Activated CD4-positive, alpha-beta T cell treated with anti-CD3 and anti-CD28 coated beads for 36 hours (primary cell): ENCODE results near the gene MYPOP. TPM values are rescaled to one million over a fixed set of nuclear protein-coding genes. Genes with fewer than 3 reads are reported as not detected.
A peak's percentile ranks its signal among the peaks of the same experiment; 100 is the strongest.

Experiments used
- ATAC-seq: fragments of 200-7000 bp; cut with Tn5 transposase; one replicate; pipeline ENCODE4 v1.10.0; 2021; ENCODE audit warnings: mild to moderate bottlenecking, moderate library complexity
- CTCF ChIA-PET: fragments of 350-600 bp; sonication (Branson Sonifier 250); formaldehyde crosslinking; loops from one replicate; lab custom pipeline; 2021; ENCODE audit warnings: antibody characterized with exemption; lab: Charles Lee
- POLR2A ChIA-PET: fragments of 350-600 bp; sonication (Branson Sonifier 250); formaldehyde crosslinking; loops from one replicate; lab custom pipeline; 2021; ENCODE audit warnings: antibody characterized with exemption, inconsistent platforms; lab: Charles Lee
- DNase-seq: peaks from one replicate; pipeline ENCODE4 v3.0.0-alpha.2; 2020
- H3K27ac Mint-ChIP-seq: one replicate; pipeline ENCODE4 v1.8.0; 2021; ENCODE audit warnings: mixed read lengths
- H3K27me3 Mint-ChIP-seq: one replicate; pipeline ENCODE4 v1.8.0; 2021; ENCODE audit warnings: mixed read lengths
- H3K36me3 Mint-ChIP-seq: one replicate; pipeline ENCODE4 v1.8.0; 2021; ENCODE audit warnings: low read depth, mixed read lengths
- H3K4me1 Mint-ChIP-seq: one replicate; pipeline ENCODE4 v1.8.0; 2021; ENCODE audit warnings: mixed read lengths
- H3K4me3 Mint-ChIP-seq: one replicate; pipeline ENCODE4 v1.8.0; 2021; ENCODE audit warnings: mild to moderate bottlenecking, moderate library complexity, mixed read lengths
- H3K9me3 Mint-ChIP-seq: one replicate; pipeline ENCODE4 v1.8.0; 2021; ENCODE audit warnings: low read depth, mixed read lengths
- intact Hi-C, 2 experiments: fragments of 100-400 bp; cut with DNase I in 1 of 2; cut with micrococcal nuclease in 1 of 2; formaldehyde crosslinking; loops; one replicate each; pipeline versions ENCODE4 v1.14.2 to v1.15.1; 2022 to 2024; cut with DNase I, micrococcal nuclease
- total RNA-seq, 2 experiments: library from RNA; stranded (reverse); gene quantifications; one replicate each; pipeline ENCODE4 v1.2.3, GENCODE V29; 2021

MYPOP gene
- total RNA-seq, 2 experiments from 2014 or later: 5.0 to 5.6 TPM

- Mint-ChIP-seq H3K4me1 (peaks cover 5% of the 10 kb centered on the region), H3K27me3 (no peaks in the 10 kb centered on the region), H3K9me3 (no peaks in the 10 kb centered on the region), H3K27ac (no peak overlapping the region), H3K36me3 (no peaks in the 10 kb centered on the region), H3K4me3 (no peak overlapping the region)
- intact Hi-C loops: loop anchor here in 1 of 2 experiments (2.0 kb wide), 1 partner anchor 28 kb away; no protein-coding TSS in a partner anchor
- ChIA-PET CTCF (interaction anchor here (1.2 kb wide), 1 partner anchor 26 kb away, joined by 3 read pairs; no protein-coding TSS in a partner anchor), POLR2A (interaction anchor here (0.6 kb wide), 1 partner anchor 946 kb away, joined by 3 read pairs; no protein-coding TSS in a partner anchor)
- ATAC-seq: no peak
- no peak for DNase-seq
These were observed 11.5 kb downstream of the MYPOP start for GRCh38 chr19:45890877-45891276.

GRCh38 chr19:45889210-45889885 is 13.1 kb downstream of the MYPOP start:
- Mint-ChIP-seq H3K36me3 (no peaks in the 10 kb centered on the region), H3K27ac (no peak overlapping the region), H3K4me1 (peaks cover 7% of the 10 kb centered on the region), H3K4me3 (no peak overlapping the region), H3K9me3 (no peaks in the 10 kb centered on the region), H3K27me3 (no peaks in the 10 kb centered on the region)
- ATAC-seq: no peak
- intact Hi-C loops: loop anchor here in 1 of 2 experiments (5.0 to 10.0 kb wide), 3 partner anchors 932 to 1595 kb away; partner anchors contain the start of genes CLPTM1, KPTN and ZC3H4
- DNase-seq: no peak
- ChIA-PET CTCF (no interaction called here), POLR2A (no interaction called here)

- Mint-ChIP-seq H3K27me3 (no peaks in the 10 kb centered on the region), H3K4me1 (peaks cover 13% of the 10 kb centered on the region), H3K4me3 (peak overlapping the region; percentile 85), H3K9me3 (no peaks in the 10 kb centered on the region), H3K36me3 (peaks cover 3% of the 10 kb centered on the region), H3K27ac (peak overlapping the region; percentile 95)
- ATAC-seq (no peak), DNase-seq (no peak)
- ChIA-PET CTCF (interaction anchor here (0.5 to 8.2 kb wide), 3 partner anchors 23 to 146 kb away, joined by 3 to 84 read pairs (median 5); partner anchors contain the start of genes FOXA3 and SYMPK), POLR2A (interaction anchor here (2.3 kb wide), 1 partner anchor 16 kb away, joined by 11 read pairs; the partner anchor contains the start of gene MYPOP)
- intact Hi-C loops: loop anchor here in 1 of 2 experiments (2.0 to 10.0 kb wide), 4 partner anchors 930 to 1598 kb away; partner anchors contain the start of genes CLPTM1, KPTN, TOMM40 and ZC3H4
These were observed 15.2 kb downstream of the MYPOP start for GRCh38 chr19:45887200-45887710.

- ATAC-seq (peak; percentile 85), DNase-seq (peak; percentile 96)
- H3K9me3 Mint-ChIP-seq: no peaks in the 10 kb centered on the region
- CTCF ChIA-PET: interaction anchor here (0.7 to 8.2 kb wide), 5 partner anchors 9 to 130 kb away, joined by 3 to 84 read pairs (median 5); partner anchors contain the start of genes FOXA3, MYPOP and SYMPK
- peaks cover 17% of the 10 kb centered on the region for H3K4me1 Mint-ChIP-seq
- H3K27me3 Mint-ChIP-seq: no peaks in the 10 kb centered on the region
- H3K4me3 Mint-ChIP-seq: peak overlapping the region; percentile 85
- H3K36me3 Mint-ChIP-seq: peaks cover 3% of the 10 kb centered on the region
- POLR2A ChIA-PET: interaction anchor here (0.6 to 2.4 kb wide), 5 partner anchors 12 to 211 kb away, joined by 3 to 23 read pairs (median 4); partner anchors contain the start of genes FOXA3, MYPOP and SYMPK
- H3K27ac Mint-ChIP-seq: peak overlapping the region; percentile 95
- intact Hi-C loops: loop anchor here (1.0 to 10.0 kb wide), 17 partner anchors 16 to 1598 kb away; partner anchors contain the start of genes CCDC61 (in 2 of the 2), MYPOP (in 2 of the 2), SYMPK (in 2 of the 2) and CLPTM1 (in 1 of the 2)
These were observed 15.8 kb downstream of the MYPOP start for GRCh38 chr19:45886427-45887199.

GRCh38 chr19:45885556-45886426 is 16.6 kb downstream of the MYPOP start, which contains the start of gene IRF2BP1:
IRF2BP1 (minus strand) TSS chr19:45886141; CDS start chr19:45885774, 367 bp downstream.
- intact Hi-C loops: loop anchor here (1.0 to 10.0 kb wide), 17 partner anchors 17 to 1599 kb away; partner anchors contain the start of genes CCDC61 (in 2 of the 2), MYPOP (in 2 of the 2), SYMPK (in 2 of the 2) and CLPTM1 (in 1 of the 2)
- H3K4me1 Mint-ChIP-seq: peaks cover 24% of the 10 kb centered on the region
- H3K9me3 Mint-ChIP-seq: no peaks in the 10 kb centered on the region
- DNase-seq (peak; percentile 94), ATAC-seq (peak; percentile 60)
- H3K27ac Mint-ChIP-seq: peak within 1 kb of the TSS; percentile 95
- CTCF ChIA-PET: interaction anchor here (0.7 to 8.2 kb wide), 7 partner anchors 9 to 131 kb away, joined by 3 to 84 read pairs (median 5); partner anchors contain the start of genes FOXA3, MYPOP and SYMPK
- peak within 1 kb of the TSS; percentile 85 for H3K4me3 Mint-ChIP-seq
- no peaks in the 10 kb centered on the region for H3K27me3 Mint-ChIP-seq
- peaks cover 3% of the 10 kb centered on the region for H3K36me3 Mint-ChIP-seq
- POLR2A ChIA-PET: interaction anchor here (0.6 to 2.4 kb wide), 4 partner anchors 12 to 25 kb away, joined by 3 to 23 read pairs (median 8); partner anchors contain the start of genes FOXA3, MYPOP and SYMPK

- intact Hi-C loops: loop anchor here in 1 of 2 experiments (5.0 to 10.0 kb wide), 3 partner anchors 928 to 1600 kb away; partner anchors contain the start of genes CLPTM1, KPTN and ZC3H4
- no peak for ATAC-seq
- POLR2A ChIA-PET: interaction anchor here (2.3 to 2.4 kb wide), 2 partner anchors 18 to 21 kb away, joined by 11 to 23 read pairs; partner anchors contain the start of genes FOXA3, MYPOP and SYMPK
- Mint-ChIP-seq H3K4me3 (peak overlapping the region; percentile 85), H3K9me3 (no peaks in the 10 kb centered on the region), H3K27ac (peak overlapping the region; percentile 25), H3K4me1 (peaks cover 24% of the 10 kb centered on the region), H3K36me3 (peaks cover 3% of the 10 kb centered on the region), H3K27me3 (no peaks in the 10 kb centered on the region)
- CTCF ChIA-PET: interaction anchor here (1.2 to 8.2 kb wide), 4 partner anchors 10 to 68 kb away, joined by 4 to 84 read pairs (median 9); partner anchors contain the start of genes FOXA3, MYPOP and SYMPK
- DNase-seq: no peak
These were observed 17.5 kb downstream of the MYPOP start for GRCh38 chr19:45884682-45885555.

- H3K4me1 Mint-ChIP-seq: peaks cover 24% of the 10 kb centered on the region
- DNase-seq (no peak), ATAC-seq (no peak)
- H3K27ac Mint-ChIP-seq: no peak overlapping the region
- ChIA-PET POLR2A (no interaction called here), CTCF (interaction anchor here (0.6 to 8.2 kb wide), 5 partner anchors 10 to 67 kb away, joined by 3 to 84 read pairs (median 4); partner anchors contain the start of genes FOXA3 and SYMPK)
- no peaks in the 10 kb centered on the region for H3K9me3 Mint-ChIP-seq
- H3K4me3 Mint-ChIP-seq: peak overlapping the region; percentile 66
- H3K36me3 Mint-ChIP-seq: peaks cover 3% of the 10 kb centered on the region
- intact Hi-C loops: loop anchor here (1.0 to 10.0 kb wide), 4 partner anchors 20 to 1601 kb away; partner anchors contain the start of genes FOXA3 (in 1 of the 2) and KPTN (in 1 of the 2)
- no peaks in the 10 kb centered on the region for H3K27me3 Mint-ChIP-seq
These were observed 18.3 kb downstream of the MYPOP start for GRCh38 chr19:45883881-45884681.

GRCh38 chr19:45883586-45883880 is 18.9 kb downstream of the MYPOP start:
- intact Hi-C loops: loop anchor here (1.0 to 10.0 kb wide), 4 partner anchors 19 to 1601 kb away; partner anchors contain the start of genes FOXA3 (in 1 of the 2) and KPTN (in 1 of the 2)
- no peak for ATAC-seq
- Mint-ChIP-seq H3K36me3 (peaks cover 3% of the 10 kb centered on the region), H3K4me3 (peak overlapping the region; percentile 66), H3K9me3 (no peaks in the 10 kb centered on the region), H3K4me1 (peaks cover 25% of the 10 kb centered on the region), H3K27me3 (peaks cover 4% of the 10 kb centered on the region), H3K27ac (peak overlapping the region; percentile 32)
- ChIA-PET POLR2A (no interaction called here), CTCF (interaction anchor here (0.6 to 8.2 kb wide), 4 partner anchors 9 to 32 kb away, joined by 3 to 84 read pairs (median 4); partner anchors contain the start of genes FOXA3 and SYMPK)
- no peak for DNase-seq
